ENCODE data around the gene NCK2. TPM values are rescaled to one million over a fixed set of nuclear protein-coding genes. Genes with fewer than 3 reads are reported as not detected.

NCK2 gene
- total and polyA plus RNA-seq, 10 of the 15 experiments (the other 5 are each of a cell fraction or from before 2014, with no cell fraction given), result 1.2 to 30.9 (median 14.1) TPM

GRCh38 chr2:105789745-105790460 is 45.2 kb downstream of the NCK2 start (continued):
- TF ChIP-seq EP300 (IDR thresholded peaks at IDR 0.05; ENCODE audit: borderline replicate concordance in 1 of 2, control insufficient read depth in 1 of 2, low read depth in 2 of 2, low read length in 2 of 2), result no peak
- TF ChIP-seq BHLHE40 (IDR thresholded peaks at IDR 0.05; ENCODE audit: borderline replicate concordance in 1 of 2, low read depth in 2 of 2, low read length in 1 of 2), result no peak
- no peak for TF ChIP-seq BMI1 (IDR thresholded peaks at IDR 0.05; ENCODE audit: borderline replicate concordance)
- TF ChIP-seq SRF (IDR thresholded peaks at IDR 0.05; ENCODE audit: low read depth in 2 of 2, low read length in 2 of 2), result no peak
- 0 out of 2 replicates have a peak, but pooled peaks have one; percentile 33 for TF ChIP-seq NFYB (IDR thresholded peaks at IDR 0.05; ENCODE audit: insufficient read depth, low read depth, low read length)
- TF ChIP-seq, protein P1, sequence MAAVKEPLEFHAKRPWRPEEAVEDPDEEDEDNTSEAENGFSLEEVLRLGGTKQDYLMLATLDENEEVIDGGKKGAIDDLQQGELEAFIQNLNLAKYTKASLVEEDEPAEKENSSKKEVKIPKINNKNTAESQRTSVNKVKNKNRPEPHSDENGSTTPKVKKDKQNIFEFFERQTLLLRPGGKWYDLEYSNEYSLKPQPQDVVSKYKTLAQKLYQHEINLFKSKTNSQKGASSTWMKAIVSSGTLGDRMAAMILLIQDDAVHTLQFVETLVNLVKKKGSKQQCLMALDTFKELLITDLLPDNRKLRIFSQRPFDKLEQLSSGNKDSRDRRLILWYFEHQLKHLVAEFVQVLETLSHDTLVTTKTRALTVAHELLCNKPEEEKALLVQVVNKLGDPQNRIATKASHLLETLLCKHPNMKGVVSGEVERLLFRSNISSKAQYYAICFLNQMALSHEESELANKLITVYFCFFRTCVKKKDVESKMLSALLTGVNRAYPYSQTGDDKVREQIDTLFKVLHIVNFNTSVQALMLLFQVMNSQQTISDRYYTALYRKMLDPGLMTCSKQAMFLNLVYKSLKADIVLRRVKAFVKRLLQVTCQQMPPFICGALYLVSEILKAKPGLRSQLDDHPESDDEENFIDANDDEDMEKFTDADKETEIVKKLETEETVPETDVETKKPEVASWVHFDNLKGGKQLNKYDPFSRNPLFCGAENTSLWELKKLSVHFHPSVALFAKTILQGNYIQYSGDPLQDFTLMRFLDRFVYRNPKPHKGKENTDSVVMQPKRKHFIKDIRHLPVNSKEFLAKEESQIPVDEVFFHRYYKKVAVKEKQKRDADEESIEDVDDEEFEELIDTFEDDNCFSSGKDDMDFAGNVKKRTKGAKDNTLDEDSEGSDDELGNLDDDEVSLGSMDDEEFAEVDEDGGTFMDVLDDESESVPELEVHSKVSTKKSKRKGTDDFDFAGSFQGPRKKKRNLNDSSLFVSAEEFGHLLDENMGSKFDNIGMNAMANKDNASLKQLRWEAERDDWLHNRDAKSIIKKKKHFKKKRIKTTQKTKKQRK (IDR thresholded peaks at IDR 0.05; ENCODE audit: low read depth, low read length), result no peak
- TF ChIP-seq FOXK2 (IDR thresholded peaks at IDR 0.05), result no peak
- peak; percentile 49 for TF ChIP-seq MEF2B (IDR thresholded peaks at IDR 0.05; ENCODE audit: partially characterized antibody, poor library complexity, severe bottlenecking)
- no peak for TF ChIP-seq ZNF207 (IDR thresholded peaks at IDR 0.05; ENCODE audit: borderline replicate concordance)
- TF ChIP-seq ZNF24 (IDR thresholded peaks at IDR 0.05), result no peak
- no peak for TF ChIP-seq ZNF687 (IDR thresholded peaks at IDR 0.05)
- no peak for TF ChIP-seq HCFC1 (IDR thresholded peaks at IDR 0.05; ENCODE audit: low read length)
- TF ChIP-seq ZNF592 (IDR thresholded peaks at IDR 0.05), result no peak
- TF ChIP-seq, protein P2, sequence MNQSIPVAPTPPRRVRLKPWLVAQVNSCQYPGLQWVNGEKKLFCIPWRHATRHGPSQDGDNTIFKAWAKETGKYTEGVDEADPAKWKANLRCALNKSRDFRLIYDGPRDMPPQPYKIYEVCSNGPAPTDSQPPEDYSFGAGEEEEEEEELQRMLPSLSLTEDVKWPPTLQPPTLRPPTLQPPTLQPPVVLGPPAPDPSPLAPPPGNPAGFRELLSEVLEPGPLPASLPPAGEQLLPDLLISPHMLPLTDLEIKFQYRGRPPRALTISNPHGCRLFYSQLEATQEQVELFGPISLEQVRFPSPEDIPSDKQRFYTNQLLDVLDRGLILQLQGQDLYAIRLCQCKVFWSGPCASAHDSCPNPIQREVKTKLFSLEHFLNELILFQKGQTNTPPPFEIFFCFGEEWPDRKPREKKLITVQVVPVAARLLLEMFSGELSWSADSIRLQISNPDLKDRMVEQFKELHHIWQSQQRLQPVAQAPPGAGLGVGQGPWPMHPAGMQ (IDR thresholded peaks at IDR 0.05; ENCODE audit: borderline replicate concordance), result no peak
- no peak for TF ChIP-seq NFYA (IDR thresholded peaks at IDR 0.05; ENCODE audit: borderline replicate concordance, low read depth, low read length)

All from GM12878 (cell line).